GM23338 (cell line): ENCODE results near the gene LPCAT3. TPM values are rescaled to one million over a fixed set of nuclear protein-coding genes. Genes with fewer than 3 reads are reported as not detected.

ENCODE experiments used
- ATAC-seq: fragments of 200-7000 bp; cut with Tn5 transposase; 3 replicates; pipeline ENCODE4 v1.9.1; 2020
- DNase-seq: peaks from one replicate; pipeline ENCODE4 v3.0.0-alpha.2; 2015; ENCODE audit warnings: low spot score
- H2AFZ ChIP-seq: fragments of 200-600 bp; sonication (generic); 2 replicates; pipeline ENCODE4 v1.8.0; 2016; ENCODE audit warnings: antibody characterized with exemption, mild to moderate bottlenecking, moderate library complexity
- H3F3A ChIP-seq: fragments of 200-600 bp; sonication (generic); replicated peaks from 2 replicates; pipeline ENCODE4 v1.8.0; 2017; ENCODE audit warnings: antibody characterized with exemption, mixed run types, low read depth
- H3K27ac ChIP-seq: fragments of 200-600 bp; sonication (generic); 2 replicates; pipeline ENCODE4 v1.6.1; 2016; ENCODE audit warnings: low read depth
- H3K27me3 ChIP-seq: fragments of 200-600 bp; sonication (generic); 2 replicates; pipeline ENCODE4 v1.8.0; 2016; ENCODE audit warnings: mild to moderate bottlenecking, mixed run types, moderate library complexity; ENCODE audit not compliant: insufficient read depth
- H3K36me3 ChIP-seq: fragments of 200-600 bp; sonication (generic); 2 replicates; pipeline ENCODE4 v1.8.0; 2016; ENCODE audit warnings: mild to moderate bottlenecking; ENCODE audit not compliant: insufficient read depth
- H3K4me1 ChIP-seq: fragments of 200-600 bp; sonication (generic); 2 replicates; pipeline ENCODE4 v1.8.0; 2016; ENCODE audit warnings: mild to moderate bottlenecking, moderate library complexity; ENCODE audit not compliant: insufficient read depth
- H3K4me2 ChIP-seq: fragments of 200-600 bp; sonication (generic); 2 replicates; pipeline ENCODE4 v1.7.1; 2017; ENCODE audit warnings: mixed run types
- H3K4me3 ChIP-seq: fragments of 200-600 bp; sonication (generic); 2 replicates; pipeline ENCODE4 v1.6.1; 2016; ENCODE audit warnings: mixed run types
- H3K79me2 ChIP-seq: fragments of 200-600 bp; sonication (generic); replicated peaks from 2 replicates; pipeline ENCODE4 v1.8.0; 2017; ENCODE audit warnings: mild to moderate bottlenecking; ENCODE audit not compliant: insufficient read depth
- H3K9me2 ChIP-seq: fragments of 200-600 bp; sonication (generic); 2 replicates; pipeline ENCODE4 v1.8.0; 2017; ENCODE audit not compliant: insufficient read depth
- H4K20me1 ChIP-seq: fragments of 200-600 bp; sonication (generic); replicated peaks from 2 replicates; pipeline ENCODE4 v1.8.0; 2017; ENCODE audit warnings: mild to moderate bottlenecking; ENCODE audit not compliant: insufficient read depth
- H3K27ac Mint-ChIP-seq: 2 replicates; pipeline ENCODE4 v1.8.0; 2020; ENCODE audit warnings: inconsistent platforms, mild to moderate bottlenecking, moderate library complexity, mixed read lengths
- H3K27me3 Mint-ChIP-seq: 3 replicates; pipeline ENCODE4 v1.8.0; 2022; ENCODE audit warnings: low read depth, mild to moderate bottlenecking, moderate library complexity, mixed read lengths, inconsistent platforms; ENCODE audit not compliant: insufficient read depth, poor library complexity
- H3K36me3 Mint-ChIP-seq: 3 replicates; pipeline ENCODE4 v1.8.0; 2021; ENCODE audit warnings: low read depth, mild to moderate bottlenecking, inconsistent platforms, moderate library complexity, mixed read lengths
- H3K4me1 Mint-ChIP-seq: 3 replicates; pipeline ENCODE4 v1.8.0; 2020; ENCODE audit warnings: mild to moderate bottlenecking, inconsistent platforms, mixed read lengths
- H3K4me3 Mint-ChIP-seq: 3 replicates; pipeline ENCODE4 v1.8.0; 2021; ENCODE audit warnings: moderate library complexity, mild to moderate bottlenecking, inconsistent platforms, mixed read lengths
- H3K9me3 Mint-ChIP-seq: 3 replicates; pipeline ENCODE4 v1.8.0; 2020; ENCODE audit warnings: moderate library complexity, mild to moderate bottlenecking, inconsistent platforms, mixed read lengths
- CTCF ChIP-seq, 2 experiments: fragments of 200-600 bp in 1 of 2; sonication (generic) in 1 of 2; conservative IDR thresholded peaks; 2 replicates each; pipeline versions ENCODE4 v1.5.1 to v1.6.1; 2016 to 2017; ENCODE audit warnings: antibody characterized with exemption in 2 of 2, low read depth in 2 of 2, mild to moderate bottlenecking in 2 of 2, moderate library complexity in 1 of 2
- ETS1 ChIP-seq: IDR thresholded peaks from 2 replicates; pipeline ENCODE4 v1.6.1; 2016; ENCODE audit warnings: antibody characterized with exemption
- EZH2 ChIP-seq: fragments of 200-600 bp; sonication (generic); IDR thresholded peaks from one replicate; pipeline ENCODE4 v1.8.0; 2017; ENCODE audit warnings: antibody characterized with exemption, mild to moderate bottlenecking, low read depth; ENCODE audit not compliant: unreplicated experiment
- EZH2phosphoT487 ChIP-seq: fragments of 200-600 bp; sonication (generic); IDR thresholded peaks from one replicate; pipeline ENCODE4 v1.8.1; 2018; ENCODE audit warnings: antibody characterized with exemption; ENCODE audit not compliant: unreplicated experiment
- JUNB ChIP-seq: IDR thresholded peaks from one replicate; pipeline ENCODE4 v1.6.1; 2016; ENCODE audit warnings: antibody characterized with exemption; ENCODE audit not compliant: unreplicated experiment
- POLR2AphosphoS5 ChIP-seq: IDR thresholded peaks from 2 replicates; pipeline ENCODE4 v1.6.1; 2016; ENCODE audit warnings: antibody characterized with exemption, low read depth
- REST ChIP-seq: IDR thresholded peaks from one replicate; pipeline ENCODE4 v1.6.1; 2018; ENCODE audit warnings: antibody characterized with exemption; ENCODE audit not compliant: unreplicated experiment
- ZNF114 ChIP-seq: fragments of 250-450 bp; sonication (Bioruptor Pico); IDR thresholded peaks from 2 replicates; pipeline ENCODE4 v1.5.0; 2020; ENCODE audit warnings: mild to moderate bottlenecking, moderate library complexity
- ZNF331 ChIP-seq: fragments of 250-450 bp; sonication (Bioruptor Pico); IDR thresholded peaks from 2 replicates; pipeline ENCODE4 v1.5.0; 2020; ENCODE audit warnings: low read depth, mild to moderate bottlenecking, moderate library complexity
- ZNF462 ChIP-seq: fragments of 250-450 bp; sonication (Bioruptor Pico); IDR thresholded peaks from 2 replicates; pipeline ENCODE4 v1.5.0; 2020; ENCODE audit warnings: mild to moderate bottlenecking, moderate library complexity
- polyA plus RNA-seq: library from polyadenylated mRNA; unstranded; fragments of >200 nt; fragmentation: Nextera tagmentation; extraction: Ambion mirVana; gene quantifications from 2 replicates; pipeline ENCODE4 v1.2.1, GENCODE V29; 2016
- total RNA-seq: library from RNA; depleted of rRNA; stranded (reverse); fragments of >200 nt; shearing (Covaris generic); gene quantifications from 2 replicates; pipeline ENCODE4 v1.2.3, GENCODE V29; 2014

LPCAT3 gene
- total and polyA plus RNA-seq, 2 experiments from 2014 or later, result 21.4 to 51.5 TPM

- H3K27me3 Mint-ChIP-seq, result peaks cover 1% of the 10 kb centered on the region
- H3K4me1 ChIP-seq, result peaks cover 7% of the 10 kb centered on the region
- no peak overlapping the region for H2AFZ ChIP-seq
- no peaks in the 10 kb centered on the region for H4K20me1 ChIP-seq
- no peak overlapping the region for H3K4me3 ChIP-seq
- no peaks in the 10 kb centered on the region for H3K79me2 ChIP-seq
- no peak for TF ChIP-seq CTCF (conservative IDR thresholded peaks at IDR 0.05; ENCODE audit: low read depth in 2 of 2)
- no peak for TF ChIP-seq ETS1
- no peak for TF ChIP-seq POLR2AphosphoS5
- peaks cover 7% of the 10 kb centered on the region for H3K9me2 ChIP-seq
- H3K36me3 Mint-ChIP-seq, result no peaks in the 10 kb centered on the region
- H3K4me2 ChIP-seq, result no peak overlapping the region
- no peaks in the 10 kb centered on the region for H3K27me3 ChIP-seq
- H3K27ac ChIP-seq, result no peak overlapping the region
- no peaks in the 10 kb centered on the region for H3F3A ChIP-seq
- peaks cover 5% of the 10 kb centered on the region; the same call in 1 of the 3 replicates for H3K9me3 Mint-ChIP-seq
- ATAC-seq (no peak), DNase-seq (no peak)
- no peak overlapping the region for H3K27ac Mint-ChIP-seq
- H3K4me3 Mint-ChIP-seq, result no peak overlapping the region
- no peaks in the 10 kb centered on the region for H3K36me3 ChIP-seq
- H3K4me1 Mint-ChIP-seq, result peaks cover 10% of the 10 kb centered on the region; the same call in 2 of the 3 replicates
Observed at GRCh38 chr12:7031306-7031705, 13.0 kb upstream of the LPCAT3 start.

GRCh38 chr12:7026854-7027253 is 8.6 kb upstream of the LPCAT3 start:
- H3K36me3 Mint-ChIP-seq, result no peaks in the 10 kb centered on the region
- no peak overlapping the region for H3K27ac ChIP-seq
- no peak for ATAC-seq
- H3K4me3 ChIP-seq, result no peak overlapping the region
- H3K79me2 ChIP-seq, result no peaks in the 10 kb centered on the region
- no peak overlapping the region for H3K4me2 ChIP-seq
- H3F3A ChIP-seq, result no peaks in the 10 kb centered on the region
- no peaks in the 10 kb centered on the region for H3K9me2 ChIP-seq
- H3K4me1 Mint-ChIP-seq, result no peaks in the 10 kb centered on the region
- H3K4me3 Mint-ChIP-seq, result no peak overlapping the region
- H4K20me1 ChIP-seq, result no peaks in the 10 kb centered on the region
- H3K27ac Mint-ChIP-seq, result no peak overlapping the region
- peaks cover 1% of the 10 kb centered on the region for H3K27me3 Mint-ChIP-seq
- no peaks in the 10 kb centered on the region for H3K36me3 ChIP-seq
- no peaks in the 10 kb centered on the region for H3K4me1 ChIP-seq
- H3K27me3 ChIP-seq, result no peaks in the 10 kb centered on the region
- no peak overlapping the region for H2AFZ ChIP-seq
- no peak for DNase-seq
- H3K9me3 Mint-ChIP-seq, result peaks cover 5% of the 10 kb centered on the region; the same call in 1 of the 3 replicates
- TF ChIP-seq EZH2phosphoT487, result no peak
- no peak for TF ChIP-seq ZNF462 (CRISPR knock-in tag)
- TF ChIP-seq REST, result no peak
- TF ChIP-seq ZNF114 (CRISPR knock-in tag), result no peak
- no peak for TF ChIP-seq ZNF331
- TF ChIP-seq EZH2, result no peak
- no peak for TF ChIP-seq JUNB
